Hepatocyte (in vitro differentiated cells): ENCODE data around the gene ITPK1.

Source experiments
- EZH2 ChIP-seq: fragments of 200-600 bp; sonication (generic); IDR thresholded peaks from 2 replicates; pipeline ENCODE4 v1.6.1; 2016; ENCODE audit warnings: antibody characterized with exemption, mild to moderate bottlenecking, borderline replicate concordance
- EZH2phosphoT487 ChIP-seq: fragments of 200-600 bp; sonication (generic); IDR thresholded peaks from one replicate; pipeline ENCODE4 v1.6.1; 2018; ENCODE audit warnings: antibody characterized with exemption, mild to moderate bottlenecking, low read depth, moderate library complexity; ENCODE audit not compliant: unreplicated experiment, severe bottlenecking
- TF ChIP-seq, protein P1 (sequence below): fragments of 200-600 bp; sonication (generic); IDR thresholded peaks from 2 replicates; pipeline ENCODE4 v1.5.1; 2016; ENCODE audit warnings: antibody characterized with exemption, mild to moderate bottlenecking; ENCODE audit not compliant: poor library complexity

DNA sequence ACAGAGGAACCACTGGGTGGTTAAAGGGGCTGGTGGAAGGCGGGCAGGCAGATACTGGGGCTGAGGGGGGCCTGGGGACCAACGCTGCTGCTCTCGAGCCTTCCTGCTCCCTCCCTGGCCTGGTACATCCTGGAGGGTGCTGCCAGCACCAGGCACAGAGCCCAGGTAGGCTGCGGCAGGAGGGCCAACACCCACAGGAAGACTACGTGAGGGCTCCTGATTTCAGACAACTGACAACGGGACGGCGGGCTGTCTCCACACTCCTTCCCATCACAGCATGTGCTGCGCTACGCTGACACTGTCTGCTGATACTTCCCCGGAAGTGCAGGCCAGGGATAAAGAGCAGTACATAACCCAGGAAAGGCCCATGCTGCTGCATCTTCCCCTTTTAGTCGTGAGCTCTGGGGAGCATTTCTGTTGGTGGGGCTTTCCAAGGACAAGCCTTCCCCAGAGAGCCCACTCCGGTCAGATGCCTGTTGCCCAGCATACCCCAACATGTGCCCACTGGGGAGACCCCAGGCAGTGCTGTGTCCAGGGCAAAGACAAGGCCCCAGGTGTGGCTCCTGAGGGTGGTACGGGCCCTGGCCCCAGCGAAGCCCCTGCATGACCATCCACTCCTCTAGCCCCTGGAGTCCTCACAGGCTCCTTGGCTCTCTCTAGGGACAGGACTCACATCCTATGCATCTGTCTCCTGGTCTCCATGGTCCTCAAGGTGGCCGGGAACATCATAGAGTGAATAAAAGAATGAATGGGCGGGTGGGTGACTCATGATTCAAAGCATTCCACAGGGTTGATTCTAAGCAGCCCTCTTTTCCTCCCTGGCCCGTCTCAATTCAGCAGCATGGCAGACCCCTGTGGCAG, 154.8 kb downstream of the ITPK1 start:
- TF ChIP-seq, protein P1, sequence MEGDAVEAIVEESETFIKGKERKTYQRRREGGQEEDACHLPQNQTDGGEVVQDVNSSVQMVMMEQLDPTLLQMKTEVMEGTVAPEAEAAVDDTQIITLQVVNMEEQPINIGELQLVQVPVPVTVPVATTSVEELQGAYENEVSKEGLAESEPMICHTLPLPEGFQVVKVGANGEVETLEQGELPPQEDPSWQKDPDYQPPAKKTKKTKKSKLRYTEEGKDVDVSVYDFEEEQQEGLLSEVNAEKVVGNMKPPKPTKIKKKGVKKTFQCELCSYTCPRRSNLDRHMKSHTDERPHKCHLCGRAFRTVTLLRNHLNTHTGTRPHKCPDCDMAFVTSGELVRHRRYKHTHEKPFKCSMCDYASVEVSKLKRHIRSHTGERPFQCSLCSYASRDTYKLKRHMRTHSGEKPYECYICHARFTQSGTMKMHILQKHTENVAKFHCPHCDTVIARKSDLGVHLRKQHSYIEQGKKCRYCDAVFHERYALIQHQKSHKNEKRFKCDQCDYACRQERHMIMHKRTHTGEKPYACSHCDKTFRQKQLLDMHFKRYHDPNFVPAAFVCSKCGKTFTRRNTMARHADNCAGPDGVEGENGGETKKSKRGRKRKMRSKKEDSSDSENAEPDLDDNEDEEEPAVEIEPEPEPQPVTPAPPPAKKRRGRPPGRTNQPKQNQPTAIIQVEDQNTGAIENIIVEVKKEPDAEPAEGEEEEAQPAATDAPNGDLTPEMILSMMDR: no peak
- TF ChIP-seq EZH2: no peak
- TF ChIP-seq EZH2phosphoT487: no peak
